HS-27A (cell line): ENCODE data around the gene EIF2AK3.
"Not testable (repeated sequence)": the region's sequence is repeated elsewhere in the genome, so short reads cannot be mapped to it uniquely, and the experiment has no call there.

Experiments
- DNase-seq: peaks from one replicate; pipeline ENCODE4 v3.0.0-alpha.2; 2012; ENCODE audit warnings: low read depth, missing footprints

EIF2AK3 gene

DNA sequence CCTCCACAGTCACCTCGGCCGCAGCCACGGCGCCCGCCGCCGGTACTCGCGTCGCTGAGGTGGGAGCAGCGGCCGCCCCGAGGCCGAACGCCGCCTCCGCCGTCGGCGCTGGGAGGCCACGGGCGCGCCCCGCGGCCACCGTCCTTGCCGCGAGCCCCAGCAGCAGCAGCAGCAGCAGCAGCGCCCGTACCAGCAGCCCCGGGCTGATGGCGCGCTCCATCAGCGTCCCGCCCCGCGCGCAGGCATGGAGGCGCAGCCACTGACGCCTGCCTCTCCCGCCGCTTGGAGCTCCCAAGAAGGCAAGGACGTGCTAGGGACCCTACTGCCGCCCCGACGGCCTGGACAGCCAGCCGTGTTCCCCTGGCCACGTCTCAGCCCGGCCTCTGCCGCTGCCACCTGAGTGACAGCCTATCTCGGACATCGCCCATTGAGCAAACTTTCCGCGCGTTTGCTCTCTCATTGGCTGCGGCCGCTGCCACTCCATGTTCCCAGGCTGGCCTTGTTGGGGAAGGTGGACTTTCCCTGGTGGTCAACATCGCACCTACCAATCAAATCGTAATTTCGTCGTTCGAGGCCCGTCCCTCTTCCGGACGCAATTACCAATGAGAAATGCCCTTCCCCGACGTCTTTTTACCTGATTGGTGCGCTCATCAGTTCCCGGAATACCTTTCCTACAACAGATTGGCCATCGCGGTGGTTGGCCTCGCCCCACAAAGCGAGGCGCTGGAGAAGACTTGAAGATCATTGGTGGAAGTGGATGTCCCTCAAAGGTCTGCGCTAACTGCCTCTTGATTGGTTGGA lies at the start of gene EIF2AK3:
EIF2AK3 (minus strand) TSS at position 410 of the 801 bp plus-strand sequence; CDS start at position 220, 190 bp downstream.
- peak; percentile 98 for DNase-seq

DNA sequence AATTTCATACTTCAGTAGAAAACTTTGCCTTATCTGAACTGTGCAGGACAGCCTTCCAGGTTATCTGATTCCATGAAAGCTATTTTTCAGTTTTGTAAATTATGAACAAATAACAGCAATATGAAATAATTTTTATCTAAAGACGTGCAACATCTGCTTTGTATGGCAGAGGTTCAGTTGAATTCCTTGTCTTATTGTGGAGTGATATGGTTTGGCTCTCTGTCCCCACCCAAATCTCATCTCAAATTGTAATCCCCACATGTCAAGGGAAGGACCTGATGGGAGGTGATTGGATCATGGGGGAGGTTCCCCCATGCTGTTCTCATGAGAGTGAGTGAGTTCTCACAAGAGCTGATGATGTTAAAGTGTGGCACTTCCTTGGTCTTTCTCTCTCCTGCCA lies 46.1 kb upstream of the EIF2AK3 start:
- DNase-seq: no peak

DNA sequence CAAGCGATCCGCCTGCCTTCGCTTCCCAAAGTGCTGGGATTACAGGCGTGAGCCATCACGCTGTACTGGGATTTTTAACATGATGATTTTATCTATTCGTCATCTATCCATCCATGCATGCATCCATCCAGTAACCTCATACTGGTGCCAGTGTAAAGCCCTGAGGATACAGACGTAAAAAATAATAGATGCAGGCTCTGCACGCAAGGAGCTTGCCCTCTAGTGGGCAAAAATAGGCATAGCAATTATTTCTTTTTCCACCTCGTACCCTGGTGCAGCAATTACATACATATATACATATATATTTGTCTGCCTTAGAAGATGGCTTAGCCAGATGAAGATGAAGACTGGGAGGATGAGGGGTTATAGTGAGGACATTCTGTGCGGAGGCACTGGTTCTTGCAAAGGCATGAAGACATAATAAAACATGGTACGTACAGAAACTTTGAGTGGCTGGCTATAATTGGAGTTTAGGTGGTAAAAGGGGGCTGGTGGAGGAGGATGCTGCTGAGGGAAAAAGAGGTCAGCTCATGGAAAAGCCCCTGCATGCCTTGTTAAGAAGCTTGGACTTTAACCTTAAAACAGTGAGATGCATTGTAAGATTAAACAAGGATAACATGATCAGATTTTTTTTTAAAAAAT lies 44.6 kb upstream of the EIF2AK3 start:
- no peak for DNase-seq

DNA sequence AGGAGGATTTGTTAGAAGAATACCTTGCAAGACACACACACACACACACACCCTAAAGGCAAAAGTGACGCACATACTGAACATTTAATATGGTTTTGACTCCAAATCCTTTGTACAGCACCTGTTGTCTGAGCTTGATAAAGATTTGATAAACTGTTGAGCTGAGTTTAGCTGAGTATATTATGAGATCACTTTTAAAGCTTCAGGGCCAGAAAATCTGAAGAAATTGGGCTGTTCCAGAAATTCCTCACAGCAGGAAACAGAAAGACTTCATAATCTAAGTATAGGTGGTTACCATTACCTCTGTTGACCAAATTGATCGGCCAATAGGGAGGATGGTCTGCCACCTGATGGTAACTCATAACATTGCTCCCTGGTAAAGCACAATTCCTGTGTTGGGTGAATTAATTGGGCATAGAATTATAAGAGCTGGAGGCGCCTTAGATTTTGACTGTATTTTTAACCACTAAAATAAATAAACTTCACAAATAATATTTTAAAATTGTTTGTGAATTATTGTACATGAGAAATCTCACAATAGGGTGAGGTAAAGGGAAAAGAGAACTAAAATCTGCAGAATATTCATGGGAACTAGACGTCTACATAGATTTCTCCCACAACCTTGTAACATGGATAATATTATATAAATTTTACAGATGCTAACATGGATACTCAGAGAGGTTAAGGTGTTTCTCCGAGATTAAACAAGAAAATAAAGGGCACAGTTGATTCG lies 42.4 kb upstream of the EIF2AK3 start:
- DNase-seq: no peak

DNA sequence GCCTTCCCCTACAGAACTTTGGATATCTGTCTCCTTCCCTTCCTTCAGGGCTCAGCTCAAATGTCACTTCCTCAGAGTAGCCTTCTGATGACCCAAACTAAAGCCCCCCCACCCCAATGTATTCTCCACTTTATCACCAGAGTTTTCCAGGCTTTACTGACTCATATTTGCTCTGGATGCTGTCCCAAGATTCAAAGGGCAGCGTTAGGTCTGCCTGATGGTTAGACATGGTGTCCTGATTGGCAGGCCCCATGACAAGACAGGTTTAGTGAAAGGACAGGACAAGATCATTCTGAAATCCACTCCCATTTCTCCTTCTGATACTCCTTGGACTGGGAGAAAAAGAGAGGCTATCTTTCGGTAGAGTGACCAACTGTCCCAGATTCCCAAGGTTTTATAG lies 41.6 kb upstream of the EIF2AK3 start:
- DNase-seq: no peak

DNA sequence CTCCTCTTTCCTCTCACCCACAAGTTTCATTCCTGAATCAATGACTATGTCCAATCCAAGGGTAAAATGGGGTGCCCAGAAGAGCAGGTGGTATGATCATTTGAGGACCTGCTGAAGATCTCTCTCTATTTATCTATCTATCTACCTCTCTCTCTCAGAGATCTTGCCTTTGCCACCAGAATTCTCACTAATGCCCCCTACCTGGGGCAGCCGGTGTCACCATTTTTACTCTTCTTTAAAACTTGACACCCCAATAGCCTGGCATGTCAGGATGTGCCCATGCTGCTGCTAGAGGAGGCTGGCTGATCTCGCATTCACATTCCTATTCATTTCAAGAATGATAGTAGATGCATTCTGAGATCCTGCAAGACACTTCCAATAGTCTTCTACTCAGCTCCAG lies 40.0 kb upstream of the EIF2AK3 start:
- no peak for DNase-seq

DNA sequence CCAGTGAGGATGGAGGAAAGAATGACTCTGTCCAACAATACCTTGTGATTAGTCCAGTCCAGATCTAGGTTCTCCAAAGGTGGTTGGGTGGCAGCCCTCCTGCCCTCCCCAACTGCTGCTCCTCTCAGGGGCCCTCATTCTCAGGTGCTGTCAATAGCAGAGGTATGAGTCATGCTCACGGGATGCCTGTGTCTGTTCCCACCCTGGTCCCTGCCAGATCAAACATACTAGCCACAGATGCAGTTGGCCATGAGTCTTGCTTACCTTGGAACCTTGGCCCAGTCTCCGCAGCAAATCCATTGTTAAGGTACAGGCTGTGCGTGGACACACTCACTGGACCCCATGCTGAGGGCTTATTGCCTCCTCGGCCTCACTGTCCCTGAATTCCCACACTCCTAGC lies 39.3 kb upstream of the EIF2AK3 start:
- no peak for DNase-seq

DNA sequence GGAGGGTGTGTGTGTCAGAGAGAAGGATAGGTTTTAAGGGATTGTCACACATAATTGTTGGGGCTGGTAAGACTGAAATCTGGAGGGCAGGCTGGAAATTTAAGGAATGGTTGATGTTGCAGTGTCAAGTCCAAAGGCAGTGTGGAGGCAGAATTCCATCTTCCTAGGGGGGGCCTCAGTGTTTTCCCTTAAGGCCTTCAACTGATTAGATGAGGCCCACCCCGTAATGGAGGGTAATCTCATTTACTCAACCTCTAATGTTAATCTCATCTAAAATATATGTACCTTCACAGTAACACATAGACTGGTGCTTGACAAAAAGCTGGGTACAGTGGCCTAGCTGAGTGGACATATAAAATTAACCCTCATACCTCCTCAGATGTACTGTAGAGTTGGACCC lies 33.4 kb upstream of the EIF2AK3 start:
- no peak for DNase-seq

DNA sequence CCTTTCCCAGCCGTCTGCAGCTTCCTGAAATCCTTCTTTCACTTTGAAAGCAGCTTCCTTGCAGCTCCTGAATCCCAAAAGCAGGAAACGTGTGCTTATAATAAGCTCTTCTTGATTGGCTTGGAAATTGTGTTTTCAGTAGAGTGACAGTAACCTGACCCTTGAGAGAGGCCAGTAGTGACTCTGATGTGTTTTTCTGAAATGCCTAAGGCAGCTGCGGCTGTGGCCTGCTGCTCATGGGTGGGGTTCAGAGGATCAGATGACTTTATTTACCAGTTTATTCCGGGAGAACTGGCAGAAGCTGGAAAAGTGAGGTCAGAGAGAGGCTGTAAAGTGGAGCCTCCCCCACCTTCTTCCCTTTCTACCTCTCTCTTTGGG lies 32.3 kb upstream of the EIF2AK3 start:
- peak; percentile 34 for DNase-seq

DNA sequence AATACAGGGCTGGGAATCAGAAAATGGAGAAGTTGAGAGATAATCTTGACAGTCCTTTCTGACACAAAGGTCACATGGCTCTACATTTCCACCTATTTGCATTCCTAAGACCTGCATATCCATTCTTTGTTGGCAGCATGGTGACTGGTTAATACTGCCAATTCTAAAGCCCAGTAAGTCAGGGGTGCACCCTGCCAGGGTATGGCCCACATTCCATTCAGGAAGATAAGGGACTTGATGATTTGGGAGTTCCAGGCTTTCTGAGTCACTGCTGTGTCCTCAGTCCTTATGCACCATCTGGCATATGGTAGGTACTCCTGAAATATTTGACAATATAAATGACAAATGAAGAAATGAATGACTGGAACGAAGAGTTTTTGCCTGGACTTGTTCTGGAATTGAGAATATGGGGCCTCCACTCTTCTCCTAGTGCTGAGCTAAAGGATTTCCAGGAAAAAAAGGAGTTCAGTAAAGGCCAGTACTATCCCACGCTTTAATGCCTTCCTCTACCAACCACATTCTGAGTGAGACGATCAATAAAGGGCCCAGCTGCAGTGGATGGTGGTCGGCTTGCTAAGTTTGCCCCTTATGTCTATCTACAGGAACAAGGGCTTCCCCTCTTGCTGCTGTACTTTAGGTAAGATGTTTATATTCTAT lies 31.7 kb upstream of the EIF2AK3 start:
- DNase-seq: peak; percentile 60

DNA sequence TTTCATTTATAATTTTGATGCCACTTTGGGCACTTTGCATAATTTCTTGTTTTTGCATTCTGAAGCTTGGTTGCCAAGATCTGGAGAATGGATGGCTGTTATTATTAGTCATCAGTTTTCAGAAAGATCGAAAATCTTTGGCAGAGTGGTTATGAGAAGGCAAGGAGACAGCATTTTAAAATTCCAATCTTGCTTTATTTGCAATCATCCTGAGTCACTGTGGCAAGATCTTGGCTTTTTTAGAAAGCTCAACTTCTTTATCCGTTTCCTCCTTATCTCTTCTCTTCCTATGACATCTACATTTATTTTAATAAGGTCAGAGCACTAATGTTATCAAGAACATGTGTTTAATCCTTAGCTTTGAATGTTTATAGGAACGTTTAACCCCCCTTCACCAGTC lies 31.1 kb upstream of the EIF2AK3 start:
- peak; percentile 35 for DNase-seq

DNA sequence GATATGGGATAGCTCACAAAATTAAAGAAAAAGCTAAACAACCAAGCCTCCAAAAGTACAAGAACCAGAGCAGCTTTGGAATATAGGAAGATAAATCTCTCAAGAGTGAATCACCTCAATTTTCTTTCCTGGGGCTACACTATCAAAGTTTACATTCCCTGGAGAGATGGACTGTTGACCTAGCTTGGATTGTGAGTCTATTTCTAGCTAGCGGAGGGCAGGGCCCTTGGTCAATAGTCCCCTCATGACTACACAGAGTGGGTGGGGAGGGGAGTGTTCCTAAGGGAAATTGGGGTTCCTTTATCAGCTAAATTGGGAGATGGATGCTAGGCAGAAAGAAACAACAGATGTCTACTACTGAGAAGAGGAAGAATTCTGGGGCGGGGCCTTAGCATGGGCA lies 29.9 kb upstream of the EIF2AK3 start:
- DNase-seq: no peak

DNA sequence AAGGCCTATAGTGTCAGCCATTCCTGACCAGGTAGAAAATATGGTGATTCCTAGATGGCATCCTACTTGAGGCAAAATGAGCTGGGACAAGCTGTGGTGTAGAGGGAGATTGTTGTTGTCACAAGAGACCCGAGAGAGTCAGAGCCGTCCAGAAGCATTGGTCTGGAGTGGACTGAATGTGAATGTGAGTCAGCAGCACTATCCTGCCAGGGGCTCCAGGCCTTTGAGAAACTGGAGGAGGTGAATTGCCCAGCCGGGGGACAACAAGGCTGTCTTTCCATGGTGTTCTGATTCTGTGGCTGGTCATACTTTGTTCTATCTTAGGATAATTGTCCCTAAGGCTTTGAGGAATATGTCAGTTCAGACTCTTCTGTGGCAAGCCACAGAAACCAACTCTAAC lies 29.4 kb upstream of the EIF2AK3 start:
- DNase-seq: no peak

DNA sequence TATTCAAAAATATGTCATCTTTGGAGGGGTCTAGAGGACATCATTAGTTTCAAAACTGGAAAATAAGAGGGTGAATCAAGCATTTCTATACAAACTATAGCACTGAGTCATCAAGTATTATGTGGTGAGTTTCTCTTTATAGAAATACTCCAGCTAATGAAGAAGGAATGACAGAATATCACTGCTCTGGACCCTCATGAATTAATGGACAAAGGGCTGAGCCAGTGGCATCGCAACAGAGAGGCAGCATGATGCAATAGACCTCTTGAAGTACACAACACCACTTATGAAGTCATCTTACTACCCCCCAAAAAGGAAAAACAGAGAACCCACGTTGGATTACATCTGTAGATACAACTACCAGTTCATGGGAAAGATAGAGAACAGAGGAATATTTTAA lies 27.4 kb upstream of the EIF2AK3 start:
- peak; percentile 35 for DNase-seq

DNA sequence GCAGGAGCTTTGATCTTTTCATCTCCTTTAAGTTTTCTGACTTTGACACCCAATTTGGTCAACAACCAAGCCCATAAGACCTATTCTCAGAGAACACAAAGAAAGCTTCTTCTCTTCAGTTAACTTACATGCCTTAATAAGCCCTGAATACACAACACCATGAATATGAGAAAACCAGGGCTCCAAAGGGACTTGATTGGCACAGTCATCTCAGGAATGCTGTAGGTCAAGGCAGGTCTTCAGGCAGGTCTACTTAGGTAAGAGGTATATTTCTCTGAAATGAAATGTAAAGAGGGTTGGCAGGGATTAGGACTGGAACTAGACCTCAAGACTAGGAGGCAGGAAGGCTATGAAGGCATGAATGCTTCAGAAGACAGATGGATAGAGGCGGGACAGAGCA lies 24.4 kb upstream of the EIF2AK3 start:
- DNase-seq: no peak

DNA sequence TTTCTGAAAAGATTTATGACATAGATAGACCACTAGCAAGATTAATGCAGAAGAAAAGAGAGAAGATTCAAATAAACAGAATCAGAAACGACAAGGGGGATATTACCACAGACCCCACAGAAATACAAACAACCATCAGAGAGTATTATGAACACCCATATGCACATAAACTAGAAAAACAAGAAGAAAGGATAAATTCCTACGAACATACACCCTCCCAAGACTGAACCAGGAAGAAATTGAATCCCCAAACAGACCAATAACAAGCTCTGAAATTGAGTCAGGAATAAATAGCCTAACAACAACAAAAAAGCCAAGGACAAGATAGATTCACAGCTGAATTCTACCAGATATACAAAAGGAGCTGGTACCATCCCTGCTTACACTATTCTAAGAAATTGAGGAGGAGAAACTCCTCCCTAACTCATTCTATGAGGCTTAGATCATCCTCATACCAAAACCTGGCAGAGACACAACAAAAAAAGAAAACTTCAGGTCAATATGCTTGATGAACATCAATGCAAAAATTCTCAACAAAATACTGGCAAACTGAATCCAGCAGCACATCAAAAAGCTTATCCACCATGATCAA lies 18.1 kb upstream of the EIF2AK3 start:
- DNase-seq: not testable (repeated sequence)

DNA sequence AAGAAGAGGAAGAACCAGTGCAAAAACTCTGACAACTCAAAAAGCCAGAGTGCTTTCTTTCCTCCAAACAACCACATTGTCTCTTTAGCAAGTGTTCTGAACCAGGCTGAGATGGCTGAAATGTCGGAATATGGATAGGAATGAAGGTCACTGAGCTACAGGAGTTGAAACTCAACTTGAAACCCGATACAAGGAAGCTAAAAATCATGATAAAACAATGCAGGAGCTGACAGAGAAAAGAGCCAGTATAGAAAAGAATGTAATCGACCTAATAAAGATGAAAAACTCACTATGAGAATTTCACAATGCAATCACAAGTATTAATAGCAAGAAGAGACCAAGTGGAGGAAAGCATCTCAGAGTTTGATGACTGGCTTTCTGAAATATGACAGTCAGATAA lies 15.0 kb upstream of the EIF2AK3 start:
- DNase-seq: no peak

DNA sequence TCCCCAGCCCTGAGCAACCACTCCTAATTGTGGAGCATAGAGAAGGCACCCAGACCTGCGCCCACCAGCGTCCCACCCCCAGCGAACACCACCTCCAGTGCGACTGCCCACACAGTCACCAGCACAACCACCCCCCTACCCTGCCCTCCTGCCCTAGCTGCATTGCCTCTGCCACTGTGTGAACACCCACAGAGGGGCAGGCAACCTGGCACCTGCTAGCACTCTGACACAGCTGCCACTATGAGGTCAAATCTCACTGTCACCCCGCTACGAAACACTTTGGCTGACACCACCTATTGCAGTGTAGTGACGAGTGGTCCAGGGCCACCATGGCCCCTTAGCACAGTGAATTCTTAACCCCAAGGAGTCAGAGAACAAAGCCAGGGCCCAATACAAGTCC lies 14.1 kb upstream of the EIF2AK3 start:
- DNase-seq: no peak

DNA sequence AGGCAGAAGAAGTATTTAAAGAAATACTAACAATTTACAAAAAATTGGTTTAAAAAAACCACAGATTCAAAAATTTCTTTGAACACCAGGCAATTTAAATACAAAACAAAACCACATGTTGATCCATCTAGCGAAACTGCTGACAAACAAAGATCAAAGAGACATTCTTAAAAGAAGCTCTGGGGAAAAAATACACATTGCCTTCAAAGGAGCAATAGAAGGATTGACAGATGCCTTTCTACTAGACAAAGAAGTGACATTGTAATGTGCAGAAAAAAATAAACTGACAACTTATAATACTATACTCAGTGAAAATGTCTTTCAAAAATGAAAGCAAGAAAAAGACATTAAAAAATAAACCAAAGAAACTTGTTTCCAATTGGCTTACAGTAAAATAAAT lies 12.6 kb upstream of the EIF2AK3 start:
- no peak for DNase-seq

DNA sequence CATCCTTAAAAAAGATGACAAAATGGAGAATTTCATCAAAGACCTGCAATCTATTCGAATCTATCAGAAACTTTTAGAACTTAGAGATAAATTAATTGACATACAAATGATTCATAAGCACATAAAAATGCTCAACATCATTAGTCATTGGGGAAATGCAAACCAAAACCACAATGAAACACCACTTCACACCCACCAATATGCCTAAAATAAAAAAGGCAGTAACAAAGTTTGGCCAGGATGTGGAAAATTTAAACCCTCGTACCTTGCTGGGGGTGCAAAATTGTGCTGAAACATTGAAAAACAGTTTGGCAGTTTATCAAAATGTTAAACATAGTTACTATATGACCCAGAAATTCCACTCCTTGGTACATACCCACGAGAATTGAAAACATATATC lies 11.5 kb upstream of the EIF2AK3 start:
- DNase-seq: peak; percentile 30

DNA sequence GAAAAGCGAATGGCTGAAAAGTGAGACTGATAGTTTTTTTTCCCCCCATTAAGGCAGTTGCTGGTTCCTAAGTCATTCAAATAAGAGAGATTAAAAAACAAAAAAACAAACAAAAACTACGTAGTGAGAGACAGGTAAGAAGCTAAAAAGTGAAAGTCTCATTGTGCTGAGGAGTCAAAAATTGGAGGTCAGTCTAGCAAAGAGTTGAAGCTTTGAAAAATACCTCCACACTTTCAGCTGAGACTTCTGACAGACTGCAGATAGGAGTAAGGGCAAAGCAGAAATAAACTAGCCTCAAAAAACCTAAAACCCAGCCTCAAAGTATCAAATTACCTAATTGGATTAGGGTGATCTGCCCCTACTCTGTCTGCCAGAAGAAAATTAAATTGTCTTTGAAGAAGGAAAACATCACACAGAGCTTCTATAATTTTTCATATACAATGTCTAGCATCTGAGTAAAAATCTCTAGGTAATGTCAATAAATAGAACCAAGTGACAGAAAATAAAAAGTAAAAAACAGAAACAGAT lies 10.9 kb upstream of the EIF2AK3 start:
- DNase-seq: no peak

DNA sequence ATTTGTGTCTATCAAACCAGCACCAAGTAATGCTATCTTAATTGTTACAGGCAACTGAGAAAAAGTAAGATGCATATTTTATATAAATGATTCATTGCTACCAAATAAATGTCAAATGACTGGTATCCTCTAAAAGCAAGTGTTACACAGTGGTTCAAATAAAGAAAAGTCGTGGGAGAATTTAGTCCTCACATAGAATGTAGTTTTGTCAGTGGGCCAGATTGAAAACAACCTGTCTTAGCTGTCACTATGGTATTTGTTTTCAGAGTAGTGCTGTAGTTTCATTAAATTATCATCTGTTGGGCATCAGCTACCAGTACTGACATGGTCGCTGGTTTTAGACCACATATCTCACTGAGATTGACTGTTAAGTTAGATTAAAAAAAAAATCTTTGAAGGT lies 10.2 kb upstream of the EIF2AK3 start:
- DNase-seq: no peak
